DMS 273 treated with DMSO at 0.1 percent for 48 hours (cell line): ENCODE data around the gene BICD2.
A peak's percentile ranks its signal among the peaks of the same experiment; 100 is the strongest.
"Not testable (repeated sequence)": the region's sequence is repeated elsewhere in the genome, so short reads cannot be mapped to it uniquely, and the experiment has no call there.

Source experiments
- DNase-seq: peaks from one replicate; lab custom pipeline; 2025; lab: John Stamatoyannopoulos, UW

BICD2 gene

GRCh38 chr9:92764381-92764987 lies at the start of gene BICD2:
BICD2 (minus strand) TSS chr9:92764833; CDS start chr9:92764744, 89 bp downstream.
- no peak for DNase-seq

- not testable (repeated sequence) for DNase-seq
Measured at GRCh38 chr9:92809629-92810326, 45.1 kb upstream of the BICD2 start.

- DNase-seq = peak; percentile 23
Measured at GRCh38 chr9:92808726-92809451, 44.3 kb upstream of the BICD2 start.

- no peak for DNase-seq
Measured at GRCh38 chr9:92807757-92808725, 43.4 kb upstream of the BICD2 start.

- DNase-seq = no peak
Measured at GRCh38 chr9:92807031-92807756, 42.6 kb upstream of the BICD2 start.

GRCh38 chr9:92804727-92805126 lies 40.1 kb upstream of the BICD2 start:
- no peak for DNase-seq

GRCh38 chr9:92798358-92798757 lies 33.7 kb upstream of the BICD2 start:
- no peak for DNase-seq

GRCh38 chr9:92796337-92796804 lies 31.7 kb upstream of the BICD2 start:
- DNase-seq = not testable (repeated sequence)

- DNase-seq = no peak
Measured at GRCh38 chr9:92795598-92796336, 31.1 kb upstream of the BICD2 start.

GRCh38 chr9:92795000-92795399 lies 30.4 kb upstream of the BICD2 start:
- DNase-seq = no peak

- no peak for DNase-seq
Measured at GRCh38 chr9:92794426-92794825, 29.8 kb upstream of the BICD2 start.

GRCh38 chr9:92790542-92791527 lies 26.2 kb upstream of the BICD2 start:
- no peak for DNase-seq

GRCh38 chr9:92786298-92786697 lies 21.7 kb upstream of the BICD2 start:
- no peak for DNase-seq

GRCh38 chr9:92781899-92782298 lies 17.3 kb upstream of the BICD2 start:
- DNase-seq = no peak

GRCh38 chr9:92780206-92780605 lies 15.6 kb upstream of the BICD2 start:
- no peak for DNase-seq

- DNase-seq = no peak
Measured at GRCh38 chr9:92775466-92775865, 10.8 kb upstream of the BICD2 start.

- no peak for DNase-seq
Measured at GRCh38 chr9:92774274-92774673, 9.6 kb upstream of the BICD2 start.

- DNase-seq = no peak
Measured at GRCh38 chr9:92773810-92774209, 9.2 kb upstream of the BICD2 start.

- no peak for DNase-seq
Measured at GRCh38 chr9:92771309-92771708, 6.7 kb upstream of the BICD2 start.
